SK-N-SH treated with all-trans-retinoic acid at 6 μM for 48 hours (cell line): ENCODE results near the gene NAMPT.

Experiments
- ATAC-seq: fragments of 200-7000 bp; cut with Tn5 transposase; 3 replicates; pipeline ENCODE4 v1.9.1; 2020; ENCODE audit warnings: mild to moderate bottlenecking, moderate library complexity
- ARNTL ChIP-seq: fragments of 450-650 bp; formaldehyde crosslinking; IDR thresholded peaks from 2 replicates; pipeline ENCODE4 v1.5.0; 2020; ENCODE audit warnings: low read depth, mild to moderate bottlenecking, moderate library complexity, borderline replicate concordance
- CSDC2 ChIP-seq: fragments of 250-450 bp; sonication (Bioruptor Pico); IDR thresholded peaks from 2 replicates; pipeline ENCODE4 v1.5.0; 2020; ENCODE audit warnings: mild to moderate bottlenecking, moderate library complexity
- CSRNP3 ChIP-seq: fragments of 250-450 bp; sonication (Bioruptor Pico); IDR thresholded peaks from 2 replicates; pipeline ENCODE4 v1.5.1; 2021; ENCODE audit warnings: mild to moderate bottlenecking, moderate library complexity
- ESRRG ChIP-seq: fragments of 250-450 bp; sonication (Bioruptor Pico); IDR thresholded peaks from 2 replicates; pipeline ENCODE4 v1.6.1; 2021; ENCODE audit warnings: mild to moderate bottlenecking
- GLIS3 ChIP-seq: fragments of 250-450 bp; sonication (Bioruptor Pico); IDR thresholded peaks from 2 replicates; pipeline ENCODE4 v1.5.0; 2020; ENCODE audit warnings: mild to moderate bottlenecking, moderate library complexity
- OSR1 ChIP-seq: fragments of 250-450 bp; sonication (Bioruptor Pico); IDR thresholded peaks from 2 replicates; pipeline ENCODE4 v1.8.0; 2022; ENCODE audit warnings: moderate library complexity, mild to moderate bottlenecking, inconsistent platforms
- POU6F1 ChIP-seq: fragments of 250-450 bp; sonication (Bioruptor Pico); IDR thresholded peaks from 2 replicates; pipeline ENCODE4 v1.8.0; 2021; ENCODE audit warnings: low read depth, mild to moderate bottlenecking, moderate library complexity, borderline replicate concordance
- PPARA ChIP-seq: fragments of 250-450 bp; sonication (Bioruptor Pico); IDR thresholded peaks from 2 replicates; pipeline ENCODE4 v1.5.0; 2020; ENCODE audit warnings: mild to moderate bottlenecking, borderline replicate concordance
- RARB ChIP-seq: fragments of 250-450 bp; sonication (Bioruptor Pico); IDR thresholded peaks from 2 replicates; pipeline ENCODE4 v1.8.0; 2021; ENCODE audit warnings: mild to moderate bottlenecking, moderate library complexity
- TCF4 ChIP-seq: fragments of 250-450 bp; sonication (Bioruptor Pico); IDR thresholded peaks from 2 replicates; pipeline ENCODE4 v1.8.0; 2021; ENCODE audit warnings: mild to moderate bottlenecking, moderate library complexity, borderline replicate concordance
- TOX ChIP-seq: fragments of 250-450 bp; sonication (Bioruptor Pico); IDR thresholded peaks from 2 replicates; pipeline ENCODE4 v1.8.0; 2021; ENCODE audit warnings: mild to moderate bottlenecking, moderate library complexity, borderline replicate concordance
- TSHZ2 ChIP-seq: fragments of 250-450 bp; sonication (Bioruptor Pico); IDR thresholded peaks from 2 replicates; pipeline ENCODE4 v1.5.0; 2020; ENCODE audit warnings: mild to moderate bottlenecking, moderate library complexity
- ZC3H10 ChIP-seq: fragments of 250-450 bp; sonication (Bioruptor Pico); IDR thresholded peaks from 2 replicates; pipeline ENCODE4 v1.5.1; 2021; ENCODE audit warnings: mild to moderate bottlenecking, moderate library complexity
- ZNF565 ChIP-seq: fragments of 450-650 bp; formaldehyde crosslinking; conservative IDR thresholded peaks from 2 replicates; pipeline ENCODE4 v1.5.0; 2020; ENCODE audit warnings: low read depth, mild to moderate bottlenecking, moderate library complexity
- TF ChIP-seq, protein P1 (sequence below): fragments of 250-450 bp; sonication (Bioruptor Pico); IDR thresholded peaks from 2 replicates; pipeline ENCODE4 v1.8.0; 2020; ENCODE audit warnings: mild to moderate bottlenecking, moderate library complexity, borderline replicate concordance
- TF ChIP-seq, protein P2 (sequence below): fragments of 250-450 bp; sonication (Bioruptor Pico); IDR thresholded peaks from 2 replicates; pipeline ENCODE4 v1.5.1; 2020; ENCODE audit warnings: low read depth, mild to moderate bottlenecking, moderate library complexity

Gene NAMPT

GRCh38 chr7:106205621-106206222 is 79.1 kb downstream of the NAMPT start (continued):
- no peak for TF ChIP-seq TSHZ2 (CRISPR knock-in tag)

DNA sequence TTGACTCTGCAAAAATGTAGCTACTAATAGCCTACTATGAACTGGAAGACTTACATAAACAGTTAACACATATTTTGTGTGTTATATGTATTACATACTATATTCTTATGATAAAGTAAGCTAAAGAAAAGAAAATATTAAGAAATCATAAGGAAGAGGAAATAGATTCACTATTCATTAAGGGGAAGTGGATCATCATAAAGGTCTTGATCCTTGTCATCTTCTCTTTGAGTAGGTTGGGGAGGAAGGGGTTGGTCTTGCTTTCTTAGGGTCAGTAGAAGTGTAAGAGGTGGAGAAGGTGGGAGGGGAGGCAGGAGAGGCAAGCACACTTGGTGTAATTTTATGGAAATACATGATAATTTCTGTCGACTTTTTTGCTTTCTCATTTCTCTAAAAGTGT is 81.3 kb downstream of the NAMPT start:
- ATAC-seq = no peak
- TF ChIP-seq OSR1 (CRISPR knock-in tag) = no peak
- TF ChIP-seq GLIS3 (CRISPR knock-in tag) = no peak
- TF ChIP-seq TCF4 (CRISPR knock-in tag) = no peak
- no peak for TF ChIP-seq PPARA (CRISPR knock-in tag)
- no peak for TF ChIP-seq ARNTL (CRISPR knock-in tag)
- no peak for TF ChIP-seq TSHZ2 (CRISPR knock-in tag)
- TF ChIP-seq ZC3H10 = no peak
- TF ChIP-seq TOX (CRISPR knock-in tag) = no peak
- TF ChIP-seq, protein P1, sequence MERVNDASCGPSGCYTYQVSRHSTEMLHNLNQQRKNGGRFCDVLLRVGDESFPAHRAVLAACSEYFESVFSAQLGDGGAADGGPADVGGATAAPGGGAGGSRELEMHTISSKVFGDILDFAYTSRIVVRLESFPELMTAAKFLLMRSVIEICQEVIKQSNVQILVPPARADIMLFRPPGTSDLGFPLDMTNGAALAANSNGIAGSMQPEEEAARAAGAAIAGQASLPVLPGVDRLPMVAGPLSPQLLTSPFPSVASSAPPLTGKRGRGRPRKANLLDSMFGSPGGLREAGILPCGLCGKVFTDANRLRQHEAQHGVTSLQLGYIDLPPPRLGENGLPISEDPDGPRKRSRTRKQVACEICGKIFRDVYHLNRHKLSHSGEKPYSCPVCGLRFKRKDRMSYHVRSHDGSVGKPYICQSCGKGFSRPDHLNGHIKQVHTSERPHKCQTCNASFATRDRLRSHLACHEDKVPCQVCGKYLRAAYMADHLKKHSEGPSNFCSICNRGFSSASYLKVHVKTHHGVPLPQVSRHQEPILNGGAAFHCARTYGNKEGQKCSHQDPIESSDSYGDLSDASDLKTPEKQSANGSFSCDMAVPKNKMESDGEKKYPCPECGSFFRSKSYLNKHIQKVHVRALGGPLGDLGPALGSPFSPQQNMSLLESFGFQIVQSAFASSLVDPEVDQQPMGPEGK (CRISPR knock-in tag) = no peak
- no peak for TF ChIP-seq ZNF565 (CRISPR knock-in tag)
- TF ChIP-seq ESRRG (CRISPR knock-in tag) = no peak
- no peak for TF ChIP-seq RARB (CRISPR knock-in tag)
- TF ChIP-seq CSDC2 = no peak
- TF ChIP-seq, protein P2, sequence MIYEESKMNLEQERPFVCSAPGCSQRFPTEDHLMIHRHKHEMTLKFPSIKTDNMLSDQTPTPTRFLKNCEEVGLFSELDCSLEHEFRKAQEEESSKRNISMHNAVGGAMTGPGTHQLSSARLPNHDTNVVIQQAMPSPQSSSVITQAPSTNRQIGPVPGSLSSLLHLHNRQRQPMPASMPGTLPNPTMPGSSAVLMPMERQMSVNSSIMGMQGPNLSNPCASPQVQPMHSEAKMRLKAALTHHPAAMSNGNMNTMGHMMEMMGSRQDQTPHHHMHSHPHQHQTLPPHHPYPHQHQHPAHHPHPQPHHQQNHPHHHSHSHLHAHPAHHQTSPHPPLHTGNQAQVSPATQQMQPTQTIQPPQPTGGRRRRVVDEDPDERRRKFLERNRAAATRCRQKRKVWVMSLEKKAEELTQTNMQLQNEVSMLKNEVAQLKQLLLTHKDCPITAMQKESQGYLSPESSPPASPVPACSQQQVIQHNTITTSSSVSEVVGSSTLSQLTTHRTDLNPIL (CRISPR knock-in tag) = no peak

DNA sequence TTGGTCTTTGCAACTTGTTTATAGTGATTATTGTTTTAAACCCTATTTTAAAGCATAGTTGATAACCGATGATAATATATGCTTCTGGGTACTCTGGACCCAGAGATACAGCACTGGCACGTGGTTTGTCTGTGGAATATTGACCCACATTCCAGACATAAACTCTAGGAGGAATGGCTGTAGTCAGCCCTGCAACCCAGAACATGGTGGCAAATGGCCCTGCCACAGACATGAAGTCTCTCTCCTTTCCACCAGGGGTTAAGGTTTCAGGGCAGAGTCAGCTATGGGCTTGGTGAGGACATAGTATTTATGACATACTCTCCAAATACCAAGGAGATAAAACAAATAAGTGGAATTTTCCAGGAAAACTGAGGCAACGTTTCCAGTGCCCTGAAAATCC is 83.6 kb downstream of the NAMPT start:
- TF ChIP-seq, protein P2 (CRISPR knock-in tag) = no peak
- TF ChIP-seq POU6F1 (CRISPR knock-in tag) (no peak), TOX (CRISPR knock-in tag) (no peak), ZC3H10 (no peak), OSR1 (CRISPR knock-in tag) (no peak), RARB (CRISPR knock-in tag) (no peak), CSRNP3 (CRISPR knock-in tag) (no peak), TSHZ2 (CRISPR knock-in tag) (no peak)
- ATAC-seq = no peak
